Measurements from ENCODE around the gene GALNT14.

DNA sequence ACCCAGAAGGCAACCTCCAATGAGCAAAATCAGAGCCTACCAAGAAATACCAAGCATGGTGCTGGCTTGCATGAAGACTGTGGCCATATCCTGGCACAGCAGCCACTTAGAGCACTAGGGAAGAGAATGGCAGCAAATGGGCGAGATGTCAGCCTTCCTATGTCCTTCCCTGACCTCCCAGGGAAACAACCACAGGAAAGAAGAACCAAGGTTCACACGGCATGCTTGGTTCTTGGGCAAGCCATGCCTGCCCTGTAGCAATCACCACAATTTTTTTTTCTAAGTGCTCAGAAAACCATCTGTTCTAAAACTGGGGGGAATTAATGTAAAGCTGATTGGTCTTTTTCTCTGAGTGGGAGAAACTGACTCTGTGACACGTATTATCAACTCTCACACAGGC lies 27.8 kb downstream of the GALNT14 start:
- TF ChIP-seq, protein P1, sequence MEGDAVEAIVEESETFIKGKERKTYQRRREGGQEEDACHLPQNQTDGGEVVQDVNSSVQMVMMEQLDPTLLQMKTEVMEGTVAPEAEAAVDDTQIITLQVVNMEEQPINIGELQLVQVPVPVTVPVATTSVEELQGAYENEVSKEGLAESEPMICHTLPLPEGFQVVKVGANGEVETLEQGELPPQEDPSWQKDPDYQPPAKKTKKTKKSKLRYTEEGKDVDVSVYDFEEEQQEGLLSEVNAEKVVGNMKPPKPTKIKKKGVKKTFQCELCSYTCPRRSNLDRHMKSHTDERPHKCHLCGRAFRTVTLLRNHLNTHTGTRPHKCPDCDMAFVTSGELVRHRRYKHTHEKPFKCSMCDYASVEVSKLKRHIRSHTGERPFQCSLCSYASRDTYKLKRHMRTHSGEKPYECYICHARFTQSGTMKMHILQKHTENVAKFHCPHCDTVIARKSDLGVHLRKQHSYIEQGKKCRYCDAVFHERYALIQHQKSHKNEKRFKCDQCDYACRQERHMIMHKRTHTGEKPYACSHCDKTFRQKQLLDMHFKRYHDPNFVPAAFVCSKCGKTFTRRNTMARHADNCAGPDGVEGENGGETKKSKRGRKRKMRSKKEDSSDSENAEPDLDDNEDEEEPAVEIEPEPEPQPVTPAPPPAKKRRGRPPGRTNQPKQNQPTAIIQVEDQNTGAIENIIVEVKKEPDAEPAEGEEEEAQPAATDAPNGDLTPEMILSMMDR (IDR thresholded peaks at IDR 0.05; ENCODE audit: borderline replicate concordance, extremely low read depth, low read length, poor library complexity, severe bottlenecking): no peak
- no peak for TF ChIP-seq EZH2 (IDR thresholded peaks at IDR 0.05; ENCODE audit: borderline replicate concordance, low read depth, low read length, severe bottlenecking)
